ENCODE results near the gene TMEM108. TPM values are rescaled to one million over a fixed set of nuclear protein-coding genes. Genes with fewer than 3 reads are reported as not detected.

TMEM108 gene
- polyA plus RNA-seq, 1 donor from 2014 or later: 2.1 TPM

- Histone ChIP-seq H3F3A (ENCODE audit: insufficient read depth, low read length, poor library complexity, severe bottlenecking) (no peaks in the 10 kb centered on the region), H4K20me1 (ENCODE audit: insufficient read depth) (no peaks in the 10 kb centered on the region), H3K9me3 (ENCODE audit: low read length) (no peaks in the 10 kb centered on the region), H3K9ac (ENCODE audit: low read length) (no peak overlapping the region), H2AFZ (ENCODE audit: low read depth, low read length) (no peak overlapping the region), H3K4me2 (ENCODE audit: low read length) (no peak overlapping the region), H3K27me3 (ENCODE audit: insufficient read depth, low read depth, low read length) (no peaks in the 10 kb centered on the region), H3K27ac (ENCODE audit: low read length) (no peak overlapping the region), H3K36me3 (ENCODE audit: insufficient read depth, low read length) (no peaks in the 10 kb centered on the region), H3K79me2 (replicated peaks; ENCODE audit: insufficient read depth, low read length) (no peaks in the 10 kb centered on the region), H3K9me2 (ENCODE audit: insufficient read depth, low read length) (no peaks in the 10 kb centered on the region), H3K4me3 (ENCODE audit: low read length) (no peak overlapping the region)
- TF ChIP-seq SMC3 (conservative IDR thresholded peaks at IDR 0.05; ENCODE audit: poor library complexity) (no peak), POLR2AphosphoS5 (IDR thresholded peaks at IDR 0.05) (no peak), REST (IDR thresholded peaks at IDR 0.05; ENCODE audit: borderline replicate concordance) (no peak), MXI1 (conservative IDR thresholded peaks at IDR 0.05; ENCODE audit: poor library complexity, severe bottlenecking) (no peak), RAD21 (conservative IDR thresholded peaks at IDR 0.05) (no peak), EZH2 (IDR thresholded peaks at IDR 0.05; ENCODE audit: borderline replicate concordance, insufficient read depth, low read length, poor library complexity, severe bottlenecking) (no peak), TAF1 (IDR thresholded peaks at IDR 0.05; ENCODE audit: low read depth) (no peak), EP300 (conservative IDR thresholded peaks at IDR 0.05; ENCODE audit: poor library complexity, severe bottlenecking) (no peak), CTCF (IDR thresholded peaks at IDR 0.05; ENCODE audit: poor library complexity, severe bottlenecking) (no peak)
Observed at GRCh38 chr3:133379926-133380325, 341.7 kb downstream of the TMEM108 start.

- Histone ChIP-seq H4K20me1 (ENCODE audit: insufficient read depth) (no peaks in the 10 kb centered on the region), H3K9me2 (ENCODE audit: insufficient read depth, low read length) (no peaks in the 10 kb centered on the region), H3K27me3 (ENCODE audit: insufficient read depth, low read depth, low read length) (no peaks in the 10 kb centered on the region), H3F3A (ENCODE audit: insufficient read depth, low read length, poor library complexity, severe bottlenecking) (no peaks in the 10 kb centered on the region), H3K27ac (ENCODE audit: low read length) (no peak overlapping the region), H3K79me2 (replicated peaks; ENCODE audit: insufficient read depth, low read length) (no peaks in the 10 kb centered on the region), H3K9me3 (ENCODE audit: low read length) (no peaks in the 10 kb centered on the region), H3K9ac (ENCODE audit: low read length) (no peak overlapping the region), H3K4me2 (ENCODE audit: low read length) (no peak overlapping the region), H3K36me3 (ENCODE audit: insufficient read depth, low read length) (no peaks in the 10 kb centered on the region), H3K4me3 (ENCODE audit: low read length) (no peak overlapping the region), H2AFZ (ENCODE audit: low read depth, low read length) (no peak overlapping the region)
- TF ChIP-seq POLR2AphosphoS5 (IDR thresholded peaks at IDR 0.05) (no peak), REST (IDR thresholded peaks at IDR 0.05; ENCODE audit: borderline replicate concordance) (no peak), RAD21 (conservative IDR thresholded peaks at IDR 0.05) (no peak), EP300 (conservative IDR thresholded peaks at IDR 0.05; ENCODE audit: poor library complexity, severe bottlenecking) (no peak), EZH2 (IDR thresholded peaks at IDR 0.05; ENCODE audit: borderline replicate concordance, insufficient read depth, low read length, poor library complexity, severe bottlenecking) (no peak), CTCF (IDR thresholded peaks at IDR 0.05; ENCODE audit: poor library complexity, severe bottlenecking) (no peak), MXI1 (conservative IDR thresholded peaks at IDR 0.05; ENCODE audit: poor library complexity, severe bottlenecking) (no peak), TAF1 (IDR thresholded peaks at IDR 0.05; ENCODE audit: low read depth) (no peak), SMC3 (conservative IDR thresholded peaks at IDR 0.05; ENCODE audit: poor library complexity) (no peak)
Observed at GRCh38 chr3:133380481-133381225, 342.5 kb downstream of the TMEM108 start.

All from neural cell (in vitro differentiated cells).